Measurements from ENCODE around the gene GTSE1.

The GTSE1 gene

DNA sequence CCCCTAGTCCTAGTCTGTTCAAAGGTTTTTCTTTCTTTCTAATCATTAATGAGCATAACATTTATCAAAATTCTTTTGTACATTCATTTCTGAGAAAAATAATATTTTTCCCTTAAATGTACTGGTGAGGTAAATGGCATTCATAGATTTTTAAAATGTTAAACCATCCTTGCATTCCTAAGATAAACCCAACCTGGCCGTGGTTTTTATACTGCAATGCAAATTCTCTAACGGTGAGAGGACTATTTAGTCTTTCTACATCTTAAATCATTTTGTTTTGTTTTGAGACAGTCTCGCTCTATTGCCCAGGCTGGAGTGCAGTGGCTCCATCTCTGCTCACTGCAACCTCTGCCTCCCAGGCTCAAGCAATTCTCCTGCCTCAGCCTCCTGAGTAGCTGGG is 79.4 kb downstream of the GTSE1 start:
- H3K27ac ChIP-seq = no peak overlapping the region
- TF ChIP-seq, protein P1, sequence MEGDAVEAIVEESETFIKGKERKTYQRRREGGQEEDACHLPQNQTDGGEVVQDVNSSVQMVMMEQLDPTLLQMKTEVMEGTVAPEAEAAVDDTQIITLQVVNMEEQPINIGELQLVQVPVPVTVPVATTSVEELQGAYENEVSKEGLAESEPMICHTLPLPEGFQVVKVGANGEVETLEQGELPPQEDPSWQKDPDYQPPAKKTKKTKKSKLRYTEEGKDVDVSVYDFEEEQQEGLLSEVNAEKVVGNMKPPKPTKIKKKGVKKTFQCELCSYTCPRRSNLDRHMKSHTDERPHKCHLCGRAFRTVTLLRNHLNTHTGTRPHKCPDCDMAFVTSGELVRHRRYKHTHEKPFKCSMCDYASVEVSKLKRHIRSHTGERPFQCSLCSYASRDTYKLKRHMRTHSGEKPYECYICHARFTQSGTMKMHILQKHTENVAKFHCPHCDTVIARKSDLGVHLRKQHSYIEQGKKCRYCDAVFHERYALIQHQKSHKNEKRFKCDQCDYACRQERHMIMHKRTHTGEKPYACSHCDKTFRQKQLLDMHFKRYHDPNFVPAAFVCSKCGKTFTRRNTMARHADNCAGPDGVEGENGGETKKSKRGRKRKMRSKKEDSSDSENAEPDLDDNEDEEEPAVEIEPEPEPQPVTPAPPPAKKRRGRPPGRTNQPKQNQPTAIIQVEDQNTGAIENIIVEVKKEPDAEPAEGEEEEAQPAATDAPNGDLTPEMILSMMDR (conservative IDR thresholded peaks at IDR 0.05; ENCODE audit: low read depth) = no peak
- CTCF ChIA-PET = no interaction called here
- POLR2A ChIA-PET (ENCODE audit: low non-redundant PET) = no interaction called here
- DNase-seq (ENCODE audit: low spot score) = no peak

DNA sequence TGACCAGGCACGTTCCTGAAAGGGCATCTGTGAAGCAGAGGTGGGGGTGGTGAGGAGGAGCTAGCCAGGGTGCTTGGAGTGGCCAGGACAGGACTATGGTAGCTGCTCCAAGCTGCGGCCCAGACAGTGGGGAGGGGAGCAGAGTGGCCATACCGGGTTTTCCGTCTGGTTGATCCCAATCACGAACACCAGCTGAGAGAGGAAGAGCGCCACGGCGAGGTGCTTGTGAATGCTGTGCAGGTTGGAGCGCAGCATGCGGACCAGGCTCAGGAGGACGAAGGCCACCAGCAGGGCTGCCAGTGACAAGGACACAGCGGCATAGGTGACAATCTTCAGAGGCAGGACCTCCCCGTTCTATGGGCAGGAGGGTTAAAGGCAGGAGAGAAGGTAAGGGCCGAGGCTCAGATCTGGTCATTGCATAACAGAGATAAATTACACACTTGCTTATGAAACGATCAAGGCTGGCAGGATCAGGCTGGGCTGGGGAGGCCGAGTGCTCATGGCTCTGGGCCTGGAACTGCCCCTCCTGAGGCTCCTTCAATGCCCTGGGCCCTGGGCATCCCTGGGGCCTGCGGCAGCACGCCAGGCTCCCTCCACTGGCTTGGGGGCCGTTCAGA is 80.3 kb downstream of the GTSE1 start:
- TF ChIP-seq, protein P1 (conservative IDR thresholded peaks at IDR 0.05; ENCODE audit: low read depth) = no peak

DNA sequence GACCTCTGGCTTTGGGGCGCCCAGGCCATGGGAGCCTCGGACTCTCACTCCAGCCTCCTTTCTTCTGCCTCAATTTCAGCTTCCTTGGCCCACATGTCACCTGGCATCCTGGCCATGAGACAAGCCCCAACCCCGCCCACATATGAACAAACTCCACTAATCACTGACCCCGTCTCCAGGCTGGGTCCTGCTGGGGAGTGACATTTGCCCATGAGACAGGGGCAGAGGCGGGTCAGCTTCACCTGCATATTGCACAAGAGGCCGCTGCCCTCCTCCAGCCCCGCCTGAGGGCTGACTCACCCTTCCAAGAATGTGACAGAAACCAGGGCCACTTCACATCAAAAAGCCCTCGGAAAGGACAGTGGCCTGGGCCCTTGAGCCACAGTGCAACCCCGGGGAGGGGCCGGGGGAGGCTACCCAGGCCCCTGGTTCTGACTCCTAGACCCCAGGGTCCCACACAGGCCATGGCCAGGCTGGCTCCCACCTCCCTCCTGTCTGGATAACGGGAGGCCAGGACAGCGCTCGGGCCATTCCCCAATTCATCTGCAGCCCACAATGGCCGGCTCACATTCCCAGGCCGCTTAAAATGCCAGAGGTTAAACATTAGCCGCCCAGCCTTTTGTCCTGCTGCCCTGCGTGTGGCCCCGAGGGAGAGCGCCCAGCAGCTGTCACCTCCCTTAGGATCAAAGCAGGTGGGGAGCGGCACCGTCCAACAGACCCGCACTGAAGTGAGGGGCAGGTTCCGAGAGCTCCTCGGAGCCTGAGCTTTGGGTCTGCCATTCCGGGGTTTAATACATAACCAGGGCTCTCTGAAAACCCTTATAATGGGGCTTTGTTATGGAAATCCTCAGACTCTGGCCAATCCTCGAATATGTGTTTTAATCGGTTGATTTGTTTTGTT is 81.1 kb downstream of the GTSE1 start:
- TF ChIP-seq, protein P1 (conservative IDR thresholded peaks at IDR 0.05; ENCODE audit: low read depth) = no peak
- DNase-seq (ENCODE audit: low spot score) = peak; percentile 74
- ChIA-PET CTCF (interaction anchor here (1.9 kb wide), 1 partner anchor 10 kb away, joined by 6 read pairs; no protein-coding TSS in a partner anchor), POLR2A (ENCODE audit: low non-redundant PET) (no interaction called here)
- H3K27ac ChIP-seq = peak overlapping the region; percentile 67

More for the DNA sequence above, 80.3 kb downstream of the GTSE1 start:
- DNase-seq (ENCODE audit: low spot score) = no peak
- ChIA-PET POLR2A (ENCODE audit: low non-redundant PET) (no interaction called here), CTCF (interaction anchor here (1.9 kb wide), 1 partner anchor 9 kb away, joined by 6 read pairs; no protein-coding TSS in a partner anchor)
- H3K27ac ChIP-seq = peak overlapping the region; percentile 67

DNA sequence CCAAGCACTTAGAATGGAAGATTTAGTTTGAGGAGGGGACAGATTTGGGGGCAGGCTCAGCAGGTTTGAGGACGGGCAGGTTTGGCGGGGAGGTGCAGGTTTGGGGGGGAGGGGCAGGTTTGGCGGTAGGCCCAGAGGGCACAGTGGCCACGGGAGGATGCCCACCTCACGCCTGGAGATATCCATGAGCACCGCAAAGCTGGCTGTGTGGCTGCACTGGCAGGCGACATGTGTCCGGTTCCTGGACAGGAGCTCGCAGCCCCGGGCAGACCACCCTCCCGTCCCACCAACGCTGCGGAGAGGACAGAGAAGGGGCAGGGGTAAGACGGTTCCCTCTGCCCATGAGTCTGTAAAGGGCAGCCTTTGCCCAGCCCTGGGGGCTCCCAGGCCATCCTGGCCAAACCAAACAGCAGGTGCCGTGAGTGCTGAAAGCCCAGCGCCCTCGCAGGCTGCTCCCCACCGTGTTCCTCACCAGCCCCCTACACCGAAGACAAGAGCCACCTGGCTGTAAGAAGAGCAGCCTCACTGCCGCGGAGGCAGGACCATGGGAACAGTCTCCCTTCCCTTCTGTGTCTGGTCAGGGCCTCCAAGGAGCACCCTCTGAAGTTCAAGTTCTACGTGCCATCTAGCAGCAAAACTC is 81.9 kb downstream of the GTSE1 start:
- DNase-seq (ENCODE audit: low spot score) = no peak
- TF ChIP-seq, protein P1 (conservative IDR thresholded peaks at IDR 0.05; ENCODE audit: low read depth) = no peak
- peak overlapping the region; percentile 67 for H3K27ac ChIP-seq
- ChIA-PET CTCF (interaction anchor here (1.9 kb wide), 1 partner anchor 11 kb away, joined by 6 read pairs; no protein-coding TSS in a partner anchor), POLR2A (ENCODE audit: low non-redundant PET) (no interaction called here)

- ChIA-PET POLR2A (ENCODE audit: low non-redundant PET) (no interaction called here), CTCF (interaction anchor here (1.9 kb wide), 1 partner anchor 12 kb away, joined by 6 read pairs; no protein-coding TSS in a partner anchor)
- peak overlapping the region; percentile 67 for H3K27ac ChIP-seq
- TF ChIP-seq, protein P1 (conservative IDR thresholded peaks at IDR 0.05; ENCODE audit: low read depth) = no peak
- no peak for DNase-seq (ENCODE audit: low spot score)
Observed at GRCh38 chr22:46379066-46379930, 82.6 kb downstream of the GTSE1 start.

Data from RWPE1 (cell line).